NCI-H510A treated with DMSO at 0.1 percent for 48 hours (cell line): ENCODE measurements around the gene AUTS2.
A peak's percentile ranks its signal among the peaks of the same experiment; 100 is the strongest.

ENCODE experiments used
- DNase-seq: peaks from one replicate; lab custom pipeline; 2025; lab: John Stamatoyannopoulos, UW

Gene AUTS2

GRCh38 chr7:69687739-69688433 lies 89.6 kb downstream of the AUTS2 start:
- no peak for DNase-seq

- no peak for DNase-seq
These were observed 92.1 kb downstream of the AUTS2 start for GRCh38 chr7:69690329-69690728.

- DNase-seq: no peak
These were observed 93.1 kb downstream of the AUTS2 start for GRCh38 chr7:69691327-69691726.

- DNase-seq: no peak
These were observed 93.5 kb downstream of the AUTS2 start for GRCh38 chr7:69691734-69692133.

GRCh38 chr7:69692611-69693010 lies 94.3 kb downstream of the AUTS2 start:
- DNase-seq: no peak

GRCh38 chr7:69693042-69693441 lies 94.8 kb downstream of the AUTS2 start:
- no peak for DNase-seq

GRCh38 chr7:69696054-69696591 lies 97.8 kb downstream of the AUTS2 start:
- no peak for DNase-seq

- DNase-seq: no peak
These were observed 98.7 kb downstream of the AUTS2 start for GRCh38 chr7:69696686-69697685.

GRCh38 chr7:69698109-69698825 lies 100.0 kb downstream of the AUTS2 start:
- DNase-seq: no peak

- DNase-seq: no peak
These were observed 101.7 kb downstream of the AUTS2 start for GRCh38 chr7:69699931-69700330.

GRCh38 chr7:69700331-69700730 lies 102.1 kb downstream of the AUTS2 start:
- DNase-seq: no peak

GRCh38 chr7:69701288-69701687 lies 103.0 kb downstream of the AUTS2 start:
- DNase-seq: no peak

GRCh38 chr7:69702357-69702756 lies 104.1 kb downstream of the AUTS2 start:
- no peak for DNase-seq

- DNase-seq: no peak
These were observed 104.8 kb downstream of the AUTS2 start for GRCh38 chr7:69703099-69703498.

- no peak for DNase-seq
These were observed 107.8 kb downstream of the AUTS2 start for GRCh38 chr7:69706070-69706469.

GRCh38 chr7:69708857-69709256 lies 110.6 kb downstream of the AUTS2 start:
- peak; percentile 17 for DNase-seq

- DNase-seq: no peak
These were observed 112.6 kb downstream of the AUTS2 start for GRCh38 chr7:69710768-69711438.

GRCh38 chr7:69714886-69715576 lies 116.8 kb downstream of the AUTS2 start:
- no peak for DNase-seq

GRCh38 chr7:69717221-69717620 lies 118.9 kb downstream of the AUTS2 start:
- DNase-seq: no peak

GRCh38 chr7:69719717-69720116 lies 121.4 kb downstream of the AUTS2 start:
- DNase-seq: no peak

- DNase-seq: no peak
These were observed 124.6 kb downstream of the AUTS2 start for GRCh38 chr7:69722843-69723242.
